ENCODE data around the gene SMC6.

GRCh38 chr2:17799301-17800120, 45.9 kb upstream of the SMC6 start:
- no peak for TF ChIP-seq CTCF (IDR thresholded peaks at IDR 0.05)
- TF ChIP-seq POLR2A (IDR thresholded peaks at IDR 0.05) = no peak
